ENCODE measurements around the gene LHX1.

GRCh38 chr17:36928471-36929345 lies 8.6 kb upstream of the LHX1 start:
- no peak for TF ChIP-seq CTCF (IDR thresholded peaks at IDR 0.05; ENCODE audit: borderline replicate concordance, extremely low read depth, low read length, poor library complexity, severe bottlenecking)
- TF ChIP-seq EZH2 (IDR thresholded peaks at IDR 0.05; ENCODE audit: borderline replicate concordance, low read depth, low read length, severe bottlenecking): no peak

Measured in DND-41 (cell line).